PC-3 (cell line): ENCODE data around the gene SOX6. TPM values are rescaled to one million over a fixed set of nuclear protein-coding genes. Genes with fewer than 3 reads are reported as not detected.

Source experiments
- ATAC-seq: fragments of 200-7000 bp; cut with Tn5 transposase; 2 replicates; pipeline ENCODE4 v1.9.1; 2020; ENCODE audit warnings: mild to moderate bottlenecking, moderate library complexity
- BruUV-seq: library from RNA; stranded (reverse); fragments of 400-500 nt; replicated peaks from 2 replicates; lab custom pipeline; 2021; lab: Mats Ljungman, UMichigan
- CTCF ChIA-PET: fragments of 300-600 bp; sonication (Branson Sonifier 250); formaldehyde crosslinking; loops from one replicate; lab custom pipeline; 2022; ENCODE audit warnings: antibody characterized with exemption; lab: Charles Lee
- POLR2A ChIA-PET: fragments of 300-600 bp; sonication (Branson Sonifier 250); formaldehyde crosslinking; loops from one replicate; lab custom pipeline; 2022; ENCODE audit warnings: antibody characterized with exemption; ENCODE audit not compliant: unreplicated experiment; lab: Charles Lee
- DNase-seq: peaks from one replicate; pipeline ENCODE4 v3.0.0-alpha.2; 2015
- H2AFZ ChIP-seq: fragments of 300-600 bp; sonication (generic); 2 replicates; pipeline ENCODE4 v1.6.0; 2016; ENCODE audit warnings: antibody characterized with exemption, low read length
- H3F3A ChIP-seq: fragments of 300-600 bp; sonication (generic); one replicate; pipeline ENCODE4 v1.6.0; 2017; ENCODE audit warnings: antibody characterized with exemption, low read length, control low read depth, mild to moderate bottlenecking; ENCODE audit not compliant: unreplicated experiment
- H3K27ac ChIP-seq: fragments of 300-600 bp; sonication (generic); 2 replicates; pipeline ENCODE4 v1.5.1; 2016; ENCODE audit warnings: mild to moderate bottlenecking, low read length
- H3K27me3 ChIP-seq: fragments of 300-600 bp; sonication (generic); 2 replicates; pipeline ENCODE4 v1.6.1; 2016; ENCODE audit warnings: low read length, mixed read lengths
- H3K36me3 ChIP-seq: fragments of 300-600 bp; sonication (generic); 2 replicates; pipeline ENCODE4 v1.6.1; 2016; ENCODE audit warnings: low read depth, mixed run types, low read length, mixed read lengths
- H3K4me1 ChIP-seq: fragments of 300-600 bp; sonication (generic); 2 replicates; pipeline ENCODE4 v1.5.1; 2016; ENCODE audit warnings: low read length; ENCODE audit not compliant: insufficient read depth
- H3K4me2 ChIP-seq: fragments of 300-600 bp; sonication (generic); 2 replicates; pipeline ENCODE4 v1.6.0; 2016; ENCODE audit warnings: low read length
- H3K4me3 ChIP-seq: fragments of 300-600 bp; sonication (generic); 2 replicates; pipeline ENCODE4 v1.5.1; 2016; ENCODE audit warnings: mild to moderate bottlenecking, low read length, mixed read lengths
- H3K79me2 ChIP-seq: fragments of 300-600 bp; sonication (generic); 2 replicates; pipeline ENCODE4 v1.6.1; 2017; ENCODE audit warnings: low read length, mixed read lengths
- H3K9ac ChIP-seq: fragments of 300-600 bp; sonication (generic); 2 replicates; pipeline ENCODE4 v1.6.0; 2016; ENCODE audit warnings: mild to moderate bottlenecking, low read length
- H3K9me2 ChIP-seq: fragments of 300-600 bp; sonication (generic); replicated peaks from 2 replicates; pipeline ENCODE4 v1.6.1; 2016; ENCODE audit warnings: mixed run types, low read length, mixed read lengths
- H3K9me3 ChIP-seq: fragments of 300-600 bp; sonication (generic); 2 replicates; pipeline ENCODE4 v1.6.1; 2016; ENCODE audit warnings: low read length, mixed read lengths
- H4K20me1 ChIP-seq: fragments of 300-600 bp; sonication (generic); 2 replicates; pipeline ENCODE4 v1.6.1; 2016; ENCODE audit warnings: low read length, mixed read lengths
- EZH2 ChIP-seq: fragments of 300-600 bp; sonication (generic); IDR thresholded peaks from one replicate; pipeline ENCODE4 v1.6.1; 2017; ENCODE audit warnings: antibody characterized with exemption, mild to moderate bottlenecking, low read length; ENCODE audit not compliant: unreplicated experiment
- EZH2phosphoT487 ChIP-seq: fragments of 300-600 bp; sonication (generic); IDR thresholded peaks from 2 replicates; pipeline ENCODE4 v1.6.1; 2018; ENCODE audit warnings: mild to moderate bottlenecking, antibody characterized with exemption, low read length, borderline replicate concordance
- intact Hi-C: fragments of 100-400 bp; cut with micrococcal nuclease; formaldehyde crosslinking; loops from 2 replicates; pipeline ENCODE4 v1.9.0; 2023
- total RNA-seq: library from RNA; depleted of rRNA; stranded (reverse); fragments of >200 nt; gene quantifications from 2 replicates; pipeline ENCODE4 v1.2.3, GENCODE V29; 2014
- TF ChIP-seq, protein P1 (sequence below): fragments of 300-600 bp; sonication (generic); conservative IDR thresholded peaks from 2 replicates; pipeline ENCODE4 v1.5.1; 2017; ENCODE audit warnings: antibody characterized with exemption, low read depth, mild to moderate bottlenecking, low read length

Gene SOX6
- total RNA-seq, 1 experiment from 2014 or later = not detected

DNA sequence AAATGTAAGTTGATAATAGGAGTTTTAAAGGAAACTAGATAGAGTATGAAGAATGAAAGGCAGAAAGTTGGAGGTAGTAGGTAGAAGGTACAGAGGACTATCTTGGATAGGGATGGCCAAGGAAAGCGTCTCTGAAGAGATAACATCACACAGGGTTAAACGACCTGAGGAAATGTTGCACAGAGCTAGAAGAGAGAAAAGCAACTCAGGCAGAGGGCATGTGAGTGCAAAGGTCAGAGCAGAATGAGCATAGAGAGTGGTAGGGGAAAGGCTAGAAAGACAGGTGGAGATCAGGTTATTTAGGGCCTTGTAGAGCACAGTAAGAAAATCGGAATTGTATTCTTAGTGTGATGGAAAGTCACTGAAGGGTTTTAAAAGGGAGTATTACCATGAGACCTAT lies 232.0 kb downstream of the SOX6 start:
- Histone ChIP-seq H3K4me3 (no peak overlapping the region), H3K4me1 (no peaks in the 10 kb centered on the region), H3K9me2 (no peaks in the 10 kb centered on the region), H2AFZ (no peak overlapping the region), H3K79me2 (no peaks in the 10 kb centered on the region), H3K9me3 (no peaks in the 10 kb centered on the region), H4K20me1 (no peaks in the 10 kb centered on the region), H3F3A (no peaks in the 10 kb centered on the region), H3K36me3 (no peaks in the 10 kb centered on the region), H3K4me2 (no peak overlapping the region), H3K27me3 (no peaks in the 10 kb centered on the region), H3K27ac (no peak overlapping the region), H3K9ac (no peak overlapping the region)
- TF ChIP-seq EZH2phosphoT487 = no peak
- TF ChIP-seq EZH2 = no peak
- TF ChIP-seq, protein P1, sequence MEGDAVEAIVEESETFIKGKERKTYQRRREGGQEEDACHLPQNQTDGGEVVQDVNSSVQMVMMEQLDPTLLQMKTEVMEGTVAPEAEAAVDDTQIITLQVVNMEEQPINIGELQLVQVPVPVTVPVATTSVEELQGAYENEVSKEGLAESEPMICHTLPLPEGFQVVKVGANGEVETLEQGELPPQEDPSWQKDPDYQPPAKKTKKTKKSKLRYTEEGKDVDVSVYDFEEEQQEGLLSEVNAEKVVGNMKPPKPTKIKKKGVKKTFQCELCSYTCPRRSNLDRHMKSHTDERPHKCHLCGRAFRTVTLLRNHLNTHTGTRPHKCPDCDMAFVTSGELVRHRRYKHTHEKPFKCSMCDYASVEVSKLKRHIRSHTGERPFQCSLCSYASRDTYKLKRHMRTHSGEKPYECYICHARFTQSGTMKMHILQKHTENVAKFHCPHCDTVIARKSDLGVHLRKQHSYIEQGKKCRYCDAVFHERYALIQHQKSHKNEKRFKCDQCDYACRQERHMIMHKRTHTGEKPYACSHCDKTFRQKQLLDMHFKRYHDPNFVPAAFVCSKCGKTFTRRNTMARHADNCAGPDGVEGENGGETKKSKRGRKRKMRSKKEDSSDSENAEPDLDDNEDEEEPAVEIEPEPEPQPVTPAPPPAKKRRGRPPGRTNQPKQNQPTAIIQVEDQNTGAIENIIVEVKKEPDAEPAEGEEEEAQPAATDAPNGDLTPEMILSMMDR = no peak
- no peak for DNase-seq
- ChIA-PET POLR2A (no interaction called here), CTCF (no interaction called here)
- no peak for ATAC-seq
- intact Hi-C loops = no loop called here
- BruUV-seq = no TSS peak

DNA sequence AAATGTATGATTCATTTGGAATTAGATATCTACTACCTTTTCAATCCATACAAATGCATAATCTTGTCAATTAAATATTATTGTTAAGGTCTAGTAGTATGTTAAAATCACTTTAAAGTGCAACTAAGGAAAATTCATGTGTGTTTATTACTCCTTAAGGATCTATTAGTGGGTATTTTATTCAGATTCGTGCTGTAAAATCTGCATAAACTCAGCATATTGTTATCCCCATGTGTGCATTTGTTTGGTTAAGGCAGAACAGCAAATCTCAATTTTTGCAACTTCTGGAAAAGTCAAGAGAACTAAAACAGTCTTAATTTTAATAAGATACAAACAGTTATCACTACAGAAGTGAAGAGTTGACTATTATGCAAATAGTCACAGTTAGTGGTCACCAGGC lies 234.5 kb downstream of the SOX6 start:
- ATAC-seq = no peak
- POLR2A ChIA-PET = no interaction called here
- H3K36me3 ChIP-seq = no peaks in the 10 kb centered on the region

DNA sequence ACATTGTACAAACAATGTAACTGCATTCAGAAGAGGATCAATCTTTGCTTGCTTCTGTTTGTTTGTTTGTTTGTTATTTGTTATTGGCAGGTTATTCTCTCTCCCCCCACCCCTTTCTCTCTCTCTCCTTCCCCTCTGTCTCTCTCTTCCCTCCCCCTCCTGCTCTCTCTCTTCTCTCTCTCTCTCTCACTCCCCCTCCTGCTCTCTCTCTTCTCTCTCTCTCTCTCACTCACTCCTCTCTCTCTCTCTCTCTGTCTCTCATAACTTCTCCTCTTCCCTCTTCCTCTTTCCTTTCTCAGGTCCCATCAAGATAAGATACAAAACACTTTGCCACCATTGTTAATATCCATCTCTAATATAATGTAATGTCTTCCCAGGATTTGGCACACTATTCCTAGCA lies 236.3 kb downstream of the SOX6 start:
- no peaks in the 10 kb centered on the region for H3K27me3 ChIP-seq
- no peaks in the 10 kb centered on the region for H3K4me1 ChIP-seq
- no peaks in the 10 kb centered on the region for H3K36me3 ChIP-seq
- H2AFZ ChIP-seq = no peak overlapping the region
- ATAC-seq (no peak), DNase-seq (no peak)
- POLR2A ChIA-PET = no interaction called here
- H3K79me2 ChIP-seq = no peaks in the 10 kb centered on the region
- H3K4me3 ChIP-seq = no peak overlapping the region
- no TSS peak for BruUV-seq
- TF ChIP-seq, protein P1 = no peak
- TF ChIP-seq EZH2phosphoT487 = no peak
- no peak for TF ChIP-seq EZH2
- H3K4me2 ChIP-seq = no peak overlapping the region
- no peak overlapping the region for H3K9ac ChIP-seq
- intact Hi-C loops = no loop called here
- no peaks in the 10 kb centered on the region for H3K9me2 ChIP-seq
- CTCF ChIA-PET = no interaction called here
- no peaks in the 10 kb centered on the region for H4K20me1 ChIP-seq
- no peaks in the 10 kb centered on the region for H3K9me3 ChIP-seq
- H3K27ac ChIP-seq = no peak overlapping the region
- no peaks in the 10 kb centered on the region for H3F3A ChIP-seq

More for the DNA sequence above, 234.5 kb downstream of the SOX6 start:
- Histone ChIP-seq H2AFZ (no peak overlapping the region), H3F3A (no peaks in the 10 kb centered on the region), H3K27me3 (no peaks in the 10 kb centered on the region), H3K4me2 (no peak overlapping the region), H4K20me1 (no peaks in the 10 kb centered on the region), H3K27ac (no peak overlapping the region), H3K4me1 (no peaks in the 10 kb centered on the region), H3K9me3 (no peaks in the 10 kb centered on the region), H3K9ac (no peak overlapping the region), H3K9me2 (no peaks in the 10 kb centered on the region), H3K79me2 (no peaks in the 10 kb centered on the region), H3K4me3 (no peak overlapping the region)
- no peak for DNase-seq
- intact Hi-C loops = no loop called here
- TF ChIP-seq, protein P1 = no peak
- TF ChIP-seq EZH2phosphoT487 (no peak), EZH2 (no peak)
- CTCF ChIA-PET = no interaction called here
- BruUV-seq = no TSS peak
